ENCODE data around the gene SPOCK3. TPM values are rescaled to one million over a fixed set of nuclear protein-coding genes. Genes with fewer than 3 reads are reported as not detected.

SPOCK3 gene
- total and polyA plus RNA-seq, 10 of the 15 experiments (the other 5 are each of a cell fraction or from before 2014, with no cell fraction given) = 0.06 to 0.39 (median 0.09) TPM; not detected in 5

DNA sequence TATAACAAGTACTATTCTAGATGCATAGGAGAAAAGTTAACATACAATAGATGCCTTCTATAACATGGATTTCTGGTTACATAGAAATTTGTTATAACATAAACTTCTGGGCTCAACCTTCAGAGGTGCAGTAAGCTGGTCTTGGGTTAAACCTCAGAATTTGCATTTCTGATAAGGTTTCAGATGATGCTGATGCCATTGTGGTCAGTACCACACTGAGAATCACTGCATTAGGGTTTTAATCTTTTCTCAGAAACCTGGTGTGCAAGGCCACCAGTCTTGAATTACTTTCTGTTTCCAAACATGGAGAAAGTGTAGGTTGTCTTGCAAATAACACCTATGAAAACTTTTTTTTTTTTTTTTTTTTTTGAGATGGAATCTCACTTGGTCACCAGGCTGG is 146.2 kb downstream of the SPOCK3 start:
- ChIA-PET RAD21 (ENCODE audit: unreplicated experiment) (interaction anchor here (1.8 kb wide), 1 partner anchor 12 kb away, joined by 5 read pairs; no protein-coding TSS in a partner anchor), POLR2A (no interaction called here), SMC1A (ENCODE audit: uncharacterized antibody, unreplicated experiment) (interaction anchor here (0.6 to 1.6 kb wide), 3 partner anchors 11 to 712 kb away, joined by 3 to 5 read pairs (median 3); no protein-coding TSS in a partner anchor), CTCF (interaction anchor here (0.6 to 0.9 kb wide), 2 partner anchors 66 to 240 kb away, joined by 3 to 4 read pairs; no protein-coding TSS in a partner anchor)
- Histone ChIP-seq H3K9me3 (replicated peaks; ENCODE audit: control insufficient read depth, insufficient read depth, low read length) (no peaks in the 10 kb centered on the region), H3K27me3 (replicated peaks in 1 of 2; ENCODE audit: control insufficient read depth in 2 of 2, insufficient read depth in 2 of 2, low read length in 1 of 2) (no peaks in the 10 kb centered on the region), H2AFZ (ENCODE audit: control insufficient read depth, low read depth, low read length) (no peak overlapping the region), H3K9ac (ENCODE audit: control insufficient read depth, insufficient read depth, low read length) (no peak overlapping the region), H4K20me1 (ENCODE audit: control insufficient read depth, insufficient read depth) (no peaks in the 10 kb centered on the region), H3K36me3 (ENCODE audit: control insufficient read depth in 2 of 2, insufficient read depth in 2 of 2, low read length in 1 of 2) (no peaks in the 10 kb centered on the region), H3K4me2 (ENCODE audit: control insufficient read depth, insufficient read depth) (no peak overlapping the region), H3K4me3 (no peak overlapping the region), H3K4me1 (ENCODE audit: control insufficient read depth, insufficient read depth, low read length) (no peaks in the 10 kb centered on the region; the same call in 1 of the 2 replicates), H3K79me2 (ENCODE audit: control insufficient read depth, insufficient read depth, low read length) (no peaks in the 10 kb centered on the region), H3K27ac (ENCODE audit: control insufficient read depth, insufficient read depth) (no peak overlapping the region)
- no TSS peak for BruUV-seq (replicated peaks)
- FAIRE-seq = no peak
- DNase-seq (ENCODE audit: low read depth, low spot score) = peak; percentile 31
- in situ Hi-C loops (cut with MboI) (no loop called here), intact Hi-C loops (cut with micrococcal nuclease; ENCODE audit: unreplicated experiment) (no loop called here)
- peak; percentile 83 for TF ChIP-seq RUNX3 (IDR thresholded peaks at IDR 0.05; ENCODE audit: low read length)
- no peak for TF ChIP-seq CEBPZ (IDR thresholded peaks at IDR 0.05; ENCODE audit: low read depth, low read length)
- peak; percentile 92; the same call in 2 of the 3 replicates for TF ChIP-seq POU2F2 (IDR thresholded peaks at IDR 0.05; ENCODE audit: borderline replicate concordance, low read depth, low read length)
- TF ChIP-seq, protein P1, sequence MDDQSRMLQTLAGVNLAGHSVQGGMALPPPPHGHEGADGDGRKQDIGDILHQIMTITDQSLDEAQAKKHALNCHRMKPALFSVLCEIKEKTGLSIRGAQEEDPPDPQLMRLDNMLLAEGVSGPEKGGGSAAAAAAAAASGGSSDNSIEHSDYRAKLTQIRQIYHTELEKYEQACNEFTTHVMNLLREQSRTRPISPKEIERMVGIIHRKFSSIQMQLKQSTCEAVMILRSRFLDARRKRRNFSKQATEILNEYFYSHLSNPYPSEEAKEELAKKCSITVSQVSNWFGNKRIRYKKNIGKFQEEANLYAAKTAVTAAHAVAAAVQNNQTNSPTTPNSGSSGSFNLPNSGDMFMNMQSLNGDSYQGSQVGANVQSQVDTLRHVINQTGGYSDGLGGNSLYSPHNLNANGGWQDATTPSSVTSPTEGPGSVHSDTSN (IDR thresholded peaks at IDR 0.05; ENCODE audit: insufficient replicate concordance, low read depth, low read length) = no peak
- no peak for TF ChIP-seq CBX3 (IDR thresholded peaks at IDR 0.05; ENCODE audit: borderline replicate concordance, low read depth)
- TF ChIP-seq PKNOX1 (IDR thresholded peaks at IDR 0.05) = no peak
- TF ChIP-seq, protein P2, sequence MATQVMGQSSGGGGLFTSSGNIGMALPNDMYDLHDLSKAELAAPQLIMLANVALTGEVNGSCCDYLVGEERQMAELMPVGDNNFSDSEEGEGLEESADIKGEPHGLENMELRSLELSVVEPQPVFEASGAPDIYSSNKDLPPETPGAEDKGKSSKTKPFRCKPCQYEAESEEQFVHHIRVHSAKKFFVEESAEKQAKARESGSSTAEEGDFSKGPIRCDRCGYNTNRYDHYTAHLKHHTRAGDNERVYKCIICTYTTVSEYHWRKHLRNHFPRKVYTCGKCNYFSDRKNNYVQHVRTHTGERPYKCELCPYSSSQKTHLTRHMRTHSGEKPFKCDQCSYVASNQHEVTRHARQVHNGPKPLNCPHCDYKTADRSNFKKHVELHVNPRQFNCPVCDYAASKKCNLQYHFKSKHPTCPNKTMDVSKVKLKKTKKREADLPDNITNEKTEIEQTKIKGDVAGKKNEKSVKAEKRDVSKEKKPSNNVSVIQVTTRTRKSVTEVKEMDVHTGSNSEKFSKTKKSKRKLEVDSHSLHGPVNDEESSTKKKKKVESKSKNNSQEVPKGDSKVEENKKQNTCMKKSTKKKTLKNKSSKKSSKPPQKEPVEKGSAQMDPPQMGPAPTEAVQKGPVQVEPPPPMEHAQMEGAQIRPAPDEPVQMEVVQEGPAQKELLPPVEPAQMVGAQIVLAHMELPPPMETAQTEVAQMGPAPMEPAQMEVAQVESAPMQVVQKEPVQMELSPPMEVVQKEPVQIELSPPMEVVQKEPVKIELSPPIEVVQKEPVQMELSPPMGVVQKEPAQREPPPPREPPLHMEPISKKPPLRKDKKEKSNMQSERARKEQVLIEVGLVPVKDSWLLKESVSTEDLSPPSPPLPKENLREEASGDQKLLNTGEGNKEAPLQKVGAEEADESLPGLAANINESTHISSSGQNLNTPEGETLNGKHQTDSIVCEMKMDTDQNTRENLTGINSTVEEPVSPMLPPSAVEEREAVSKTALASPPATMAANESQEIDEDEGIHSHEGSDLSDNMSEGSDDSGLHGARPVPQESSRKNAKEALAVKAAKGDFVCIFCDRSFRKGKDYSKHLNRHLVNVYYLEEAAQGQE (IDR thresholded peaks at IDR 0.05; ENCODE audit: low read depth, low read length) = no peak
- TF ChIP-seq CREB1 (IDR thresholded peaks at IDR 0.05; ENCODE audit: low read depth) = no peak
- no peak for TF ChIP-seq JUNB (IDR thresholded peaks at IDR 0.05)
- peak; percentile 97 for ATAC-seq

All from GM12878 (cell line).